Naive B cell (primary cell): ENCODE data around the gene VPS33B. TPM values are rescaled to one million over a fixed set of nuclear protein-coding genes. Genes with fewer than 3 reads are reported as not detected.

ENCODE experiments used
- ATAC-seq, 2 donors: fragments of 150-1000 bp; cut with Tn5 transposase; 2 replicates each; pipeline ENCODE4 v1.10.0; 2021; ENCODE audit warnings: low read depth in 2 of 2, mild to moderate bottlenecking in 2 of 2, moderate library complexity in 2 of 2
- DNase-seq: peaks from one replicate; pipeline ENCODE4 v3.0.0; 2022
- H3K27ac Mint-ChIP-seq, 6 donors: one replicate each; pipeline ENCODE4 v1.8.0; 2020 to 2022; ENCODE audit warnings: mild to moderate bottlenecking in 6 of 6, mixed read lengths in 6 of 6, moderate library complexity in 5 of 6, inconsistent platforms in 2 of 6
- H3K27me3 Mint-ChIP-seq, 3 donors: one replicate each; pipeline ENCODE4 v1.8.0; 2021 to 2022; ENCODE audit warnings: mixed read lengths in 3 of 3, mild to moderate bottlenecking in 1 of 3
- H3K36me3 Mint-ChIP-seq, 2 donors: one replicate each; pipeline ENCODE4 v1.8.0; 2020 to 2022; ENCODE audit warnings: mixed read lengths in 2 of 2, inconsistent platforms in 1 of 2, mild to moderate bottlenecking in 1 of 2
- H3K4me1 Mint-ChIP-seq, 3 donors: one replicate each; pipeline ENCODE4 v1.8.0; 2020 to 2022; ENCODE audit warnings: mixed read lengths in 3 of 3, inconsistent platforms in 1 of 3, mild to moderate bottlenecking in 1 of 3, moderate library complexity in 1 of 3
- H3K4me3 Mint-ChIP-seq, 8 donors: one replicate each; pipeline ENCODE4 v1.8.0; 2020 to 2022; ENCODE audit warnings: mild to moderate bottlenecking in 8 of 8, mixed read lengths in 8 of 8, moderate library complexity in 8 of 8, inconsistent platforms in 2 of 8
- H3K9me3 Mint-ChIP-seq, 7 donors: one replicate each; pipeline ENCODE4 v1.8.0; 2020 to 2022; ENCODE audit warnings: mixed read lengths in 7 of 7, mild to moderate bottlenecking in 5 of 7, inconsistent platforms in 2 of 7, moderate library complexity in 1 of 7
- polyA plus RNA-seq, 6 donors: library from polyadenylated mRNA; unstranded; fragments of 300-500 nt; fragmentation: Illumina TruSeq; gene quantifications; one replicate each; pipeline ENCODE4 v1.2.3, GENCODE V29; 2021; ENCODE audit warnings: low read depth in 6 of 6

VPS33B gene
- polyA plus RNA-seq, 6 donors from 2014 or later, result 4.6 to 7.5 (median 6.5) TPM

DNA sequence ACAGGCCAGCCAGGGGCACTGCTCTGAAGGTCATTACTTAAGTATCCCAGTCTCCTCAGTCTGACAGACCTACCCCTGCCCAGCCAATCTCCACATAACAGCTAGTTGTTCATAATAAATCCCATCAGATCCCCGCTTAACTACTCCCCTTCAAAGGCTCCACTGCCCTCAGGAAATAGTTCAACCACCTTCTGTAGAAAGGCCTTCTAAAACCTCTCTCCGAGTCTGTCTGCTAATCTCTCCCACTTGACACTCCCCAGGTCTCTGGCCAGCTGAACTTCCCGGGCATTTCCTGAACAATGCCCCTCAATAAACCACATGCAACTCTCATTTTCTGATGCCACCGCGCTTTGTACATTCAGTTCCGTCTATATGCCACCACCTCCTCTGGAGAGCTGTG is 34.1 kb downstream of the VPS33B start:
- Mint-ChIP-seq H3K9me3 (no peaks in the 10 kb centered on the region), H3K27me3 (no peaks in the 10 kb centered on the region), H3K27ac (peak overlapping the region in 2 of 6 donors; percentile 0 to 15), H3K4me3 (peak overlapping the region in 1 of 8 donors; percentile 18), H3K36me3 (no peaks in the 10 kb centered on the region), H3K4me1 (peaks cover 5 to 17% (median 7%) of the 10 kb centered on the region in 3 donors)
- DNase-seq (no peak), ATAC-seq (no peak)

DNA sequence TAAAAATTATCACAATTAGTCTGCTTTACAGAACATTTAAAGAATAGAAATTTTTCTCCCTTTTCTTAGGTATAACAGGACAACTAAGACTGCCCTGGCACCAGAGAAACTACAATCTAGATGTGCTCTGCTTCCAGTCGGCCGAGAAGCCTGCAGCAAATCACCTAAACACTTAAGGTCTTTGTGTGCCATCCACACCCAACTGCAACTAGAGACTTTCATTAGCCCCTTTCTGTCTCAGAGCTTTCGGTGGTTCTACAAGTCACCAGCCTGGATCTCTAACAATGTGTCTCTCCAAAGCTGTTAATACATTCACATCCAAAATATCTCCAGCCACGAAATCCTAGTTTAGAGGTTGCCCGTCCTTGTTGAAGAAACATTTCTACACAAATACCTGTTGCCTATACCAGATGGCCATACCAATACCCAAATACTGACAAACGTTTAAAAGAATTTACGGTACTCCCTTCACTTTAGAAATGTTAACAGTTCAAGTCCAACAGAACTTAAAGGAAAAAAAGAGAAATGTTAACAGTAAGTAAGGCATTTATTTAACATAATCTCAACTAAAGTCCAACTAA is 34.7 kb downstream of the VPS33B start:
- Mint-ChIP-seq H3K27ac (no peak overlapping the region), H3K4me1 (peaks cover 5 to 19% (median 7%) of the 10 kb centered on the region in 3 donors), H3K4me3 (no peak overlapping the region)

DNA sequence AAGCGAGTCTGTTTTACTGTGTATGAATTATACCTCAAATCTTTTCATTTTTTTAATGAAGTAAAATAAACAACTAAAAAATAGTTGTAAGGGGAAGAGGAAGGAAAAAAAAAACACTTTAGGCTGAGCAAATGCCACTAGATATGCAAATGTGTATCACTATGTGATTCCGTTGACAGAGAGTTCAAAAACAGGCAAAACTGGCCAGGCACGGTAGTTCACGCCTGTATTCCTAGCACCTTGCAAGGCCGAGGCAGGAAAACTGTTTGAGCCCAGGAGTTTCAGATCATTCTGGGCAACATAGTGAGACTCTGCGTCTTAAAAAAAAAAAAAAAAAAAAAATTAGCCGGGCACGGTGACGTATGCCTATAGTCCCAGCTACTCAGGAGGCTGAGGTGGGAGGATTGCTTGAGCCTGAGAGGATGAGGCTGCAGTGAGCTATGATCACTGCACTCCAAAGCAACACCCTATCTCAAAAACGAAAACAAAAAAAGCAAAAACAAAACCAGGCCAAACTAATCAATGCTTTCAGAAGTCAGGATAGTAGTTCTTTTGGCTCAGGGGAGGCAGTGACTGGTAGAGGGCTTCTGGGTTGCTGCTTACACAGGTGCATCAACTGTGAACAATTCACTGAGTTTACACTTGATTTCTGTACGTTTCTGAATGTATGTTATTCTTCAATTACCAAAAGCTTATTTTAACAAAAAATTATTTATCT is 35.4 kb downstream of the VPS33B start:
- DNase-seq, result no peak
- ATAC-seq, result no peak
- H3K4me1 Mint-ChIP-seq, result peaks cover 8 to 26% (median 13%) of the 10 kb centered on the region in 3 donors
- no peaks in the 10 kb centered on the region for H3K9me3 Mint-ChIP-seq
- H3K36me3 Mint-ChIP-seq, result no peaks in the 10 kb centered on the region
- no peaks in the 10 kb centered on the region for H3K27me3 Mint-ChIP-seq
- peak overlapping the region in 1 of 6 donors; percentile 47 for H3K27ac Mint-ChIP-seq
- peak overlapping the region in 2 of 8 donors; percentile 15 to 20 for H3K4me3 Mint-ChIP-seq

More for the DNA sequence above, 34.7 kb downstream of the VPS33B start:
- ATAC-seq (no peak), DNase-seq (no peak)
- Mint-ChIP-seq H3K36me3 (no peaks in the 10 kb centered on the region), H3K9me3 (no peaks in the 10 kb centered on the region), H3K27me3 (no peaks in the 10 kb centered on the region)

DNA sequence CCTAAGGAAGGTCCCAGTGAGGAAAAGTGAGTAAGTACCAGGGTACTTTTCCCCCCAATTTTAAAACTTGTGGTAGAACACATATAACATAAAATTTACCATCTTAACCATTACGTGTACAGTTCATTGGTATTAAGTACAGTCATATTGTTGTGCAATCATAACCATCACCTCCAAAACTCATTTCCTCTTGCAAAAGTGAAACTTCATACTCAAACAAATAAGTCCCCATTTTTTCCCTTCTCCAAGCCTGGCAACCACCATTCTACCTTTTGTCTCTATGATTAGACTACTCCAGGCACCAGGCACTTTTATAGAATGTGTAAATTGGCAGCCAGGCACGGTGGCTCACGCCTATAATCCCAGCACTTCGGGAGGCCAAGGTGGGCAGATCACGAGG is 40.3 kb downstream of the VPS33B start:
- no peaks in the 10 kb centered on the region for H3K27me3 Mint-ChIP-seq
- H3K9me3 Mint-ChIP-seq, result no peaks in the 10 kb centered on the region
- no peak for DNase-seq
- ATAC-seq, result peak; percentile 14 to 20
- H3K36me3 Mint-ChIP-seq, result no peaks in the 10 kb centered on the region
- peak overlapping the region in 3 of 6 donors; percentile 3 to 43 (median 22) for H3K27ac Mint-ChIP-seq
- peaks cover 11 to 34% (median 14%) of the 10 kb centered on the region in 3 donors for H3K4me1 Mint-ChIP-seq
- H3K4me3 Mint-ChIP-seq, result peak overlapping the region in 6 of 8 donors; percentile 8 to 71 (median 37)

DNA sequence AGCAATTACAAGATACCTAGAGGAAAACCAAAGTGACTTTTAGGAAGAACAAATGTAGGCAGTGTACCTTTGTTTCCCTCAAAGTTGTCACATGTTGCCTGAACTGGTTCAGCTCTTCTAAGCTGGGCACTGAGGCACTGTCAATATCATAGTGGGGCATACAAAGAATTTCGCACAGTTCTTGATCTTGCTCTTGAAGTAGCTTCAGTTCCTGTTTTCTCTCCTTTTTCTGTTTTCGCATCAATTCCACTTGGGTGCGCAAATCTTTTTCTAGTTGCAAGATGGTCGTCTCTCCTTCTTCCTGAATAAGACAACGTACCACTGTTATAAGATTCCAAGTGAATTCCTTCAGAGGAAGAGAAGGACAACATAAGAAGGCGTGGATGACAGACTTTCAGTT is 40.7 kb downstream of the VPS33B start:
- H3K4me1 Mint-ChIP-seq, result peaks cover 11 to 29% (median 14%) of the 10 kb centered on the region in 3 donors
- peak overlapping the region in 6 of 8 donors; percentile 8 to 71 (median 37) for H3K4me3 Mint-ChIP-seq
- peak overlapping the region in 4 of 6 donors; percentile 21 to 78 (median 32) for H3K27ac Mint-ChIP-seq
- ATAC-seq, result peak; percentile 86 to 87
- H3K36me3 Mint-ChIP-seq, result no peaks in the 10 kb centered on the region
- H3K27me3 Mint-ChIP-seq, result no peaks in the 10 kb centered on the region
- H3K9me3 Mint-ChIP-seq, result no peaks in the 10 kb centered on the region
- DNase-seq, result peak; percentile 29

DNA sequence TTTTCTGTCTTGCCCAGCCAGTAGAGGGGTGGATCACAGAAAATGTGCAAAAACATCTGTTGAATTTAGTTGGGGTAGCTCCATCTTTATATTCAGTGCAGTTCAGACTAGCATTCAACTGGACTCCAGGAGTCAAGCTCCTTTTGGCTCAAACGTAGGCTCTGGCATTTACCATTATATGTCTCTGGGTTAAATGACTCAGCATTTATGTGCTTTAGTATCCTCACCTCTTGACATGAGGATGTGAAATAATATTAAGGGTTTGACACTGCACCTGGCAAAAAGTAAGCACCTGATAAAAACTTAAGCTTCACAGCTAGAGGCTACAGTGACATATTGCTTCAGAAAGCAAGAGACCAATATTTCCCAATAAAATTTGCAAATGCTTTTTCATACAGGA is 42.8 kb downstream of the VPS33B start:
- ATAC-seq (no peak), DNase-seq (no peak)
- Mint-ChIP-seq H3K9me3 (no peaks in the 10 kb centered on the region), H3K36me3 (peaks cover 0 to 3% of the 10 kb centered on the region in 2 donors), H3K27me3 (no peaks in the 10 kb centered on the region), H3K4me3 (no peak overlapping the region), H3K27ac (no peak overlapping the region), H3K4me1 (peaks cover 11 to 28% (median 14%) of the 10 kb centered on the region in 3 donors)

DNA sequence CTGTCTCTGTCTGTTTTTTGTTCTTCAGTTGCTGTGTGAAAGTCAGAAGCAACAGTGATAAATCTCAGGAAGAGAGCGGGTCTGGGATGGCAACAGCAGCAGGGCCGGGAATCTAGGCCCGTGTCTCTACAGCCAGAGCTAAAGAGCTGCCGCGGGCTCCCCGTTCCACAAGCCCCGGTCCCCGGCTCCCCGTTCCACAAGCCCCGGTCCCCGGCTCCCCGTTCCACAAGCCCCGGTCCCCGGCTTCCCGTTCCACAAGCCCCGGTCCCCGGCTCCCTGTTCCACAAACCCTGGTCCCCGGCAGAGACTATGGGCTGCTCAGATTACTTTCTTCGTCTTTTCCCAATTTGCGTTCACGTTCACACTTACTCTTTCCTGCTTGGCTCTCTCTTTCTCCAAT is 48.2 kb downstream of the VPS33B start:
- Mint-ChIP-seq H3K4me3 (peak overlapping the region in 1 of 8 donors; percentile 61), H3K9me3 (no peaks in the 10 kb centered on the region), H3K36me3 (peaks cover 0 to 8% of the 10 kb centered on the region in 2 donors), H3K4me1 (no peaks in the 10 kb centered on the region), H3K27me3 (no peaks in the 10 kb centered on the region), H3K27ac (peak overlapping the region in 2 of 6 donors; percentile 66)
- DNase-seq, result no peak
- no peak for ATAC-seq

DNA sequence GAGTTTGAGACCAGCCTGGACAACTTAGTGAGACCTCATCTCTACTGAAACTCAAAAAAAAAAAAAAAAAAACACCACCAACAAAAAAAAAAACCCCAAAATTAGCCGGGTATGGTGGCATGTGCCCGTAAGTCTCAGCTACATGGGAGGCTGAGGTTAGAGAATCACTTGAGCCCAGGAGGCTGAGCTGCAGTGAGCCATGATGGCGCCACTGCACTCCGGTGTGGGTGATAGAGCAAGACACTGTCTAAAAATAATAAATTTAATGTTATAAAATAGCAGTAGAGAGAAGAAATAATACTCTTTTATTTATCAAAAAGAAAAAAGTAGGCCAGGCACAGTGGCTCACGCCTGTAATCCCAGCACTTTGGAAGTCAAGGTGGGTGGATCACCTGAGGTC is 50.3 kb downstream of the VPS33B start:
- DNase-seq (no peak), ATAC-seq (no peak)
- H3K9me3 Mint-ChIP-seq, result no peaks in the 10 kb centered on the region
- peaks cover 0 to 8% of the 10 kb centered on the region in 2 donors for H3K36me3 Mint-ChIP-seq
- no peak overlapping the region for H3K4me3 Mint-ChIP-seq
- no peaks in the 10 kb centered on the region for H3K27me3 Mint-ChIP-seq
- no peak overlapping the region for H3K27ac Mint-ChIP-seq
- no peaks in the 10 kb centered on the region for H3K4me1 Mint-ChIP-seq

DNA sequence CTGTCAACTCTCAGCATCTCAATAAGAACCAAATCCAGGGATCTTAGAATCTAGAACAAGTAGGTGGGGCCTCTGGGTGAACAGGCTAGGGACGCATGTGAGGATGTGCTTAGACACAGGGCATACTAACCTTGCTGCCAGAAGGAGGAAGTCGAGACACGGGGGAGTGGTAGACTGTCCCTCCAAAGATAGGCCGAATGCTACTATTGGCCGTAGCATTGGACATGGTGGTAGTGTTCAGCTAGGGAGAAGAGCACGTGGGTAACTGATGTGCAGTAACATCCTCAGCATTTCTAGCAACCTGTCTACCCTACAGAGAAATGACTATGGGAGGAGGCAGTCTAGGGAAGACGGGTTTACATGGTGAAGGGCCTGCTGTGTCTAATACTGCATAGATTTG is 52.1 kb downstream of the VPS33B start:
- peak overlapping the region in 2 of 6 donors; percentile 46 to 67 for H3K27ac Mint-ChIP-seq
- peaks cover 0 to 8% of the 10 kb centered on the region in 2 donors for H3K36me3 Mint-ChIP-seq
- no peaks in the 10 kb centered on the region for H3K4me1 Mint-ChIP-seq
- no peak for ATAC-seq
- no peak for DNase-seq
- H3K27me3 Mint-ChIP-seq, result no peaks in the 10 kb centered on the region
- H3K4me3 Mint-ChIP-seq, result no peak overlapping the region
- no peaks in the 10 kb centered on the region for H3K9me3 Mint-ChIP-seq

DNA sequence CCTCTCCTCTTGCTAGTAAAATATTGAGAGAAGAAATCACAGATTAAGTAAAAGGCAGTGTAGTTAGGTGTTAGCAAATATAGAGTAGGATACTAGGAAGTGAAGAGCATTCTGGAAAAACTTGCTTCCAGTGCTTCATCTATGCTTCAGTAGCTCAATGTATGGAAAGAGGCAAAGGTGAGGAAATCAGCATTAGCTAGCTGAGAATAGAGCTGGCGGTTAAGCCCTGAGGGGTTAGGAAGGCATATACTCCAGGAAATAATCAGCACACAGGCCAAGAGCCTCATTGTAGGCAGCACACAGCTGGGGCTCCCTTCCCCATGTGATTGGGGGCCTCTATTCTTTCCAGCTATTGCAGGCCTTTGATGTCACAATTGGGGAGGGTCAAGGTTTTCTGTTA is 54.0 kb downstream of the VPS33B start:
- no peaks in the 10 kb centered on the region for H3K9me3 Mint-ChIP-seq
- peaks cover 0 to under 1% of the 10 kb centered on the region in 2 donors for H3K36me3 Mint-ChIP-seq
- DNase-seq (no peak), ATAC-seq (no peak)
- H3K27me3 Mint-ChIP-seq, result no peaks in the 10 kb centered on the region
- H3K4me3 Mint-ChIP-seq, result no peak overlapping the region
- no peaks in the 10 kb centered on the region for H3K4me1 Mint-ChIP-seq
- H3K27ac Mint-ChIP-seq, result no peak overlapping the region

DNA sequence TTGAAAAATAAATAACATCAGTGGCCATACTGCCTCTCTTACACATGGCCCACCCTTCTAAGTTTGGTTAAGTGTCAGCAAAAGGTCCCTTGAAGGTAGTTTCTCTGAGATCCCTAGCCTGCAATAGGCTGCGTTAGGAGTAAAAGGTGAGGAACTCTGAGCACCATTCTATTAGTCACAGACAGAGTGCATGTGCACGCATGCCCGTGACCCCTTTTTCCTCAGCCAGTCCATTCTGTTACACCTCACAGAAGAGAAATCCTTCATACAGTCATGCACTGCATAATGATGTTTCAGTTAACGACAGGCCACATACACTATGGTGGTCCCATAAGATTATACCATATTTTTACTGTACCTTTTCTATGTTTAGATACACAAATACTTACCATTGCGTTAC is 55.2 kb downstream of the VPS33B start:
- H3K9me3 Mint-ChIP-seq, result no peaks in the 10 kb centered on the region
- peaks cover 0 to 4% of the 10 kb centered on the region in 2 donors for H3K36me3 Mint-ChIP-seq
- no peaks in the 10 kb centered on the region for H3K27me3 Mint-ChIP-seq
- no peak for ATAC-seq
- no peak for DNase-seq
- H3K27ac Mint-ChIP-seq, result no peak overlapping the region
- H3K4me1 Mint-ChIP-seq, result no peaks in the 10 kb centered on the region
- no peak overlapping the region for H3K4me3 Mint-ChIP-seq

DNA sequence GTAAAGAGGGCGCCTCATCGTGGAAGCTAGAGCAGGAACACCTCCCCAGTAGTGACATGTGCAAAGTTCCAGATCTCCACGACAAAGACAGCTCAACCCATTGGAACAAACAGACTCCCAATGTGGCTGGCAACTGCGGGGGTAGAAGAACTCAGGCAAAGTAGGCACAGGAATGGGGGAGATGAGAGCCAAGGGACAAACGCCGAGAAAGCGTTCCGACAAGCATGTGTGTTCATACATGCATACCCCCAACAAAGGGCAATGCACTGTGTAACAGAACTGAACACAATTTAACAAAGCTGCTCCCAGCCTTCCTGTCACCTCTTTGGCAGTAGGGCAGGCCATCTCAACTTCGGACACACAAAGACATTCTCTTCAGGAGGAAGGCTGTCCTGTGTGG is 56.1 kb downstream of the VPS33B start:
- ATAC-seq, result no peak
- Mint-ChIP-seq H3K27ac (peak overlapping the region in 1 of 6 donors; percentile 9), H3K36me3 (peaks cover 3 to 5% of the 10 kb centered on the region in 2 donors), H3K9me3 (no peaks in the 10 kb centered on the region), H3K4me3 (no peak overlapping the region), H3K27me3 (no peaks in the 10 kb centered on the region), H3K4me1 (no peaks in the 10 kb centered on the region)
- DNase-seq, result no peak

DNA sequence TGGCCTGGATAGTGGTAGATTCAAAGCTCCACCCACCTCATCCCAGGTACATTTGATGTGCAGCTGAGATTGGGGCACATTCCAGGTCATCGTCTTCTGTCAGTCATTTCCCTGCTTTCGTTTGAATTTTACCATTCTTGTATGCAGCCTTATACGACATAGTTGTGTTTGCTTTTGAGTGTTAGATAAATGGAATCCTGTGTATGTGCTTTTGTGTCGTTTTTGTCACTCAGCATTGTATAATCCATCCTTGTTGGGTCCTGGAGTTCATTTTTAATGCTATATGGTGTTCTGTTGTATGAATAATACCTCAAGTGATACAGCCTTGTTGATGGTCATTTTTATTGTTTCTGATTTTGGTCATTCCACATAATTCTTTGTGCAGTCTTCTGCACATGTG is 60.4 kb downstream of the VPS33B start:
- no peaks in the 10 kb centered on the region for H3K9me3 Mint-ChIP-seq
- ATAC-seq (no peak), DNase-seq (no peak)
- H3K27ac Mint-ChIP-seq, result peak overlapping the region in 1 of 6 donors; percentile 75
- H3K36me3 Mint-ChIP-seq, result peaks cover 10 to 15% of the 10 kb centered on the region in 2 donors
- no peak overlapping the region for H3K4me3 Mint-ChIP-seq
- no peaks in the 10 kb centered on the region for H3K27me3 Mint-ChIP-seq
- peaks cover 3 to 6% (median 5%) of the 10 kb centered on the region in 3 donors for H3K4me1 Mint-ChIP-seq
